NCI-H1105 (cell line): Measurements from ENCODE around the gene PLCD3.

ENCODE experiments used
- DNase-seq: peaks from one replicate; lab custom pipeline; 2025; lab: John Stamatoyannopoulos, UW

PLCD3 gene

GRCh38 chr17:45149669-45150664, 17.7 kb upstream of the PLCD3 start:
- no peak for DNase-seq

DNA sequence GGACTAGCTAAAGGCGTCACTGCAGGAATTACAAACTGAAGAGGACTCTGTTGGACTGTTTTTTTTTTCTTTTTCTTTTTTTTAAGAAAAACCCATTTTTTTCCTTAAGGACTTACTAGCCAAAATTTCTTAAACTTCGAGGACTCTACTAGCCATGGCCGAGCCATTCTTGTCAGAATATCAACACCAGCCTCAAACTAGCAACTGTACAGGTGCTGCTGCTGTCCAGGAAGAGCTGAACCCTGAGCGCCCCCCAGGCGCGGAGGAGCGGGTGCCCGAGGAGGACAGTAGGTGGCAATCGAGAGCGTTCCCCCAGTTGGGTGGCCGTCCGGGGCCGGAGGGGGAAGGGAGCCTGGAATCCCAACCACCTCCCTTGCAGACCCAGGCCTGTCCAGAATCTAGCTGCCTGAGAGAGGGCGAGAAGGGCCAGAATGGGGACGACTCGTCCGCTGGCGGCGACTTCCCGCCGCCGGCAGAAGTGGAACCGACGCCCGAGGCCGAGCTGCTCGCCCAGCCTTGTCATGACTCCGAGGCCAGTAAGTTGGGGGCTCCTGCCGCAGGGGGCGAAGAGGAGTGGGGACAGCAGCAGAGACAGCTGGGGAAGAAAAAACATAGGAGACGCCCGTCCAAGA, 16.8 kb upstream of the PLCD3 start:
- peak; percentile 61 for DNase-seq

GRCh38 chr17:45148183-45149036, 16.1 kb upstream of the PLCD3 start, which contains the start of gene HEXIM1:
Gene HEXIM1, plus strand, starts transcription at chr17:45148475. Its CDS starts 716 bp downstream, at chr17:45149191.
- DNase-seq, result peak; percentile 99

DNA sequence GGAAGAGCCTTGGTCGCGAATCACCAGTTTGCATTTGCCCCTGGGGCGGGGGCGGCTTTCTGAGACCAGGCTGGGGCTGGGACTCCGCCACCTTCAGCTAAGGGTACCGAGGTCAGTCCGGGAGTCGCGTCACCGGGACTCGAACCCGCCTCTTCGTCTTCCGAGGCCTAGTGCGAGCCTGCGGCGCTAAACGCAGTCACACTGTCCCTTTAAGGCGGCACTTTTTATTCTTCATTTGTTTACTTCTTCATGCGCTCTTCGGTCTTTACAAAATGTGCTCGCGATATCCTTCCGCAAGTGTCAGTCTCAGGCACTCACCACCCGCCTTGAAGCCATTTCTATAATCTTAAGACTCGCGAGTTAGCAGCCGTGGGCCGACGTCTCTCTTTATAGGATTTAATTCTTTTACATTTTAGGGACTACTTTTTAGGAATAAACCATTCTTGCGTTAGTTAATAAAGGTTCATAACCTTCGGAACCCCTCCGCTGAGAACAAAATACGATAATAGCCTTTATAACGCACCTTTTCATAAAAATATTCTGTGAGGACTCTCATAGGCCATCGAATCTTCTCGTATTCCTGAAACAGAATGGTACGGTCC, 15.4 kb upstream of the PLCD3 start:
- peak; percentile 82 for DNase-seq

DNA sequence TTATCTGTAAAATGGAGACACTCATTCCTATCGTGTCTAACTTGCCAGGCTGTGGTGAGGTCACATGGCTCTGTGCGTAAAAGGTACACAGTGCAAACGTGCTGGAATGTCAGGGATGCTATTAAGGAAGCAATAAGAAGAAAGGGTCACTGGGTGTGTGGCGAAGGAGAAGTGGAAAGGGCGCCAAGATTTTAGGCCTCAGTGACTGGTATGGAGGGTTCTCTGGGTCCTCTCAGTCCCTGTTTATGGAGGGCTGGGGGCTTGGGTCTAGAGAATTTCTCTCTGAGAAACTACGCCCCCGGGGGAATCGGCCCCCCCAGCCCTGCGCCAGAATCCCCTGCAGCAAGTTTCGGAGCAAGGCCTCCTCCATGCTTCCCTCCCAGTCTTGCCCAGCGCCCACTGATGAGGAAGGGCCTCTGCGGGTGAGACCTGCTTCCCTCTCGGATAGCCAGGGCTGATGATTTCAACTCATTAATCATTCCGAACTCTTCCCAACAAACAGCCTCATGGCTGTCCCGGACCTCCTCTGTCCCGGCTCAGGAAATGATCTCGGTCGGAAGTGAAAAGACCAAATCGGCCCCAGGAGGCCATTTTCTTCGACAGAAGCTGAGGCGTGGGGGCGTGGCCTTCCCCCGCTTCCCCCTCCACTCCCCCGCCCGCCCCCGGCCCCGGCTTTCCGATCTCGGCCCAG, 14.7 kb upstream of the PLCD3 start:
- peak; percentile 76 for DNase-seq

DNA sequence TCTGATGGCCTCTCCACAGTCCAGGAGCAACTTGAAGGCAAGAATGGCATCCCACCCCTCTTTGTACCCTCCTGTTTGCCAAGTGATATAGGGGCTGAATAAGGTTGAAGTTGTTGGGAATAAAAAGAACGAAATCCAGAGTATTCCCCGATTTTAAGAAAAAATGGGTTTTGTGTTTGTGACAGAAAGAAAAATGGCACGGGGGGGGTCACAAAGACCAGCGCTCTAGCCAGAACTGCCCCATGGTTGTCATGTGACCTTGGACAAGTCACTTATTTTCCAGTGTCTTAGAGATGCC, 14.2 kb upstream of the PLCD3 start:
- no peak for DNase-seq

GRCh38 chr17:45146166-45146565, 13.9 kb upstream of the PLCD3 start:
- DNase-seq, result no peak

DNA sequence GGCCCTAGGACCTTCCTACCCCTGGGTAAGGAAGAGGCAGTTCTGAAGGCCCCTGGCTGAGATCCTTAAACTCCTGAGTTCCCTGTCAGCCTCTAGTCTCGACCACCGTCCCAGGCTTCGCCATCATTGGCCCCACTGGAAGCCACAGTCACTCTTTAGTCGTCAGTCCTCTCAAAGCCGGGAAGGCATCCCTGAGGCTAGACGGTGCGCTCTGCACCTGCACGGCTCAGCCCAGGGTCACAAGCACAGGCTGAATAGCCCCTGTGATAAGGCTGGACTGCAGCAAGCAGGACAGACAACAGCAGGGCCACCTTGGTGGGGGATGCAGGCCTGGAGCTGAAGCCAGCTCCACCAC, 12.7 kb upstream of the PLCD3 start:
- DNase-seq, result no peak

GRCh38 chr17:45144199-45145034, 12.1 kb upstream of the PLCD3 start:
- DNase-seq, result no peak

DNA sequence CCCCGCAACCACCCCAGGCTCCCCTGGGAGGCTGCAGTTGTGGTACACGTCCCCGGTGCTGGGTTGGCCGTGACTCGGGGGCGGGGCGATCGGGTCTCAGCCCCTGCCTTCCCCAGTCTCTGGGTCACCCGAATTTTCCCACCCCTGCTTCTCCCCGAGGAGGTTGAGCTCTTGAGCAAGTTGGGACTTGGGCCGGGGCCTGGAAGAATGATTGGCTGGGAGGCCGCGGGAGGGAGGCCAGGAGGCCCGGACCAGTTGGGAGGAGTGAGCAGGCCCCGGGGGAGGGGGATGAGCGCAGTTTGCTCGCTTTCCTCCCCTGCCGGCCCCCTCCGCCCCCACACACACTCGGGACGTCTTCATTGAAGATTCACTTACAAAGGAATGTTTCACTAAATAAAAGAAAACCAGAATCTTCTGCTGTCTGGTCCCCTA, 11.5 kb upstream of the PLCD3 start:
- no peak for DNase-seq

DNA sequence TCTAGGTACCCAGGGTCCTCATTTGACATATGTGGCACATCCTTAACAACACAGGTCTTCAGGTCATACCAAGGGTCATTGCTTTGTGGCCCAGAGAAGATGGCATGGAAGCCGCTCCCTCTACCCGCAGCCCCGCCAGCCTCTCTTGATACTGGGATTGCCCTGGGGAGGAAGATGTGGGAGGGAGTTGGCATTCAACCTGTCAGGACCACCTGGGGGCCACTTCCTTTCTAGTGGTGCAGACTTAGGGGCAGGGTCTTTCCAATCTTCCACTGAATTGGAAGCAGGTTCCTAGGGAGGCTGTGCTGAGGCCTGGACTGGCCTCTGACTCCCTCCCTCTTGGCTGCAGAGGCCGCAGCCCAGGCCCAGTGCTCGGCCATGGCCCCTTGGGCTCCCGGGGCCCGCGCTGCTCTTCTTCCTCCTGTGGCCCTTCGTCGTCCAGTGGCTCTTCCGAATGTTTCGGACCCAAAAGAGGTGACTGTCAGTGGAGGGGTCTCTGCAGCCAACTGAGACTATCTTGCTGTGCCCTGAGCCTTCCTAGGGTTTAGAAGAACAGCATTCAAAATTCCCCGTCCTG, 10.9 kb upstream of the PLCD3 start:
- DNase-seq, result no peak

GRCh38 chr17:45139533-45139920, 7.2 kb upstream of the PLCD3 start:
- no peak for DNase-seq

DNA sequence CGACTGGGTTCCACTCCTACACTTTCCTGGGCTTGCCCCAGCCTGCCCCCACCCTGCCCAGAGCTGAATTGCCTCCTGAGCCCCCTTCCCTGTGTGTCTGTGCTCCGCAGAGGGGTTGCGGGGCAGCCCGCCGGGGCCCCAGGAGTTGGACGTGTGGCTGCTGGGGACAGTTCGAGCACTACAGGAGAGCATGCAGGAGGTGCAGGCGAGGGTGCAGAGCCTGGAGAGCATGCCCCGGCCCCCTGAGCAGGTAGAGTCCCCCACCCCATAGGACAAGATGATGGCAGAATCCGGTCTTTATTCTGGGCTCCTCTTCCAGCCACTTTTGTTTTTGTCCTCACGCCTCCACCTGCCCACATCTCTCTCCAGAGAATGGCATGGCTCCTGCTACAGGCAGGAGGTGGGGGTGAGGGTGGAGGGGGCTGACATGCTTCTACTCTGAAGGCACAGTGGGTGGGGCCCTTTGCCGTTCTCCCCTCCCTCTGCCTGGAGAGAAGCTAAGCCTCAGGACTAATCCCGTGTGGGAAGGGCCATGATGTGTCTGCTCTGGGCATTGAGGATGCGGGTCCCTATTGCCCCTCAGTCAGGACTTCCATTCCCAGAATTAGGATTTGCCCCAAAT, 6.7 kb upstream of the PLCD3 start:
- DNase-seq, result no peak

GRCh38 chr17:45137561-45138305, 5.4 kb upstream of the PLCD3 start:
- DNase-seq, result no peak

DNA sequence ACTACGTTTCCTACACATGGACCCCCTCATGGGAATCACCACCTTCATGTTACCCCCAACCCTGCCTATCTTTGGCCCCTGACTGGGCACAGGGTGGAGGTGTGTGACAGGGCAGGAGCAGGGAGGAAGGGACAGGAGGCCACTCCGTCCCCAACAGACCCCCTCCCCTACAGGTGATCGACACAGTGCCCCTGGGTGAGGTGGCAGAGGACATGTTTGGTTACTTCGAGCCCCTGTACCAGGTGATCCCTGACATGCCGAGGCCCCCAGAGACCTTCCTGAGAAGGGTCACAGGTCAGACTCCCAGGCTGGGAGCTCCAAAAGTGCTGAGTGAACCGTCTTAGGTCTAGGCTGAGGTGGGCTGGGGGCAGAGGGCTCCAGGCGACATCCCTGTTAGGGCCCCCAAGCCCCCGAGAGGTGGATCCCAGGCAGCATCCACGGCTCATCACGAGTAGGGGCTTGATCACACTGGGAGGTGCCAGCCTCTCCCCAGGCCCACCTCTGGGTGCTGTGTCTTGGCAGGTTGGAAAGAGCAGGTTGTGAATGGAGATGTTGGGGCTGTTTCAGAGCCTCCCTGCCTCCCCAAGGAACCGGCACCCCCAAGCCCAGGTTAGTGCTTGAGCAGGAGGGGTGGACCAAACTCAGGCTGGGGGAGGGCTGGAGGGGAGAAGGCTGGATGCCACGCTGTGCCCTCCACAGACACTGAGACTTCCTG, 4.7 kb upstream of the PLCD3 start:
- no peak for DNase-seq

- no peak for DNase-seq
Observed at GRCh38 chr17:45135978-45136791, 3.9 kb upstream of the PLCD3 start.

GRCh38 chr17:45135192-45135977, 3.1 kb upstream of the PLCD3 start, which contains the start of gene ACBD4:
Gene ACBD4, plus strand, starts transcription at chr17:45135687. Its CDS starts 458 bp downstream, at chr17:45136145.
- DNase-seq, result peak; percentile 94
